D721Med (cell line): ENCODE measurements around the gene SLC34A3.

Experiments
- DNase-seq: peaks from one replicate; pipeline ENCODE4 v3.0.0; 2011; ENCODE audit warnings: low spot score; ENCODE audit not compliant: insufficient read length
- FAIRE-seq: peaks from 2 replicates; lab custom pipeline; 2011; peaks lifted over from hg19 to GRCh38; lab: Jason Lieb, UNC
- CTCF ChIP-seq: IDR thresholded peaks from 2 replicates; pipeline ENCODE4 v1.5.1; 2012; ENCODE audit warnings: mild to moderate bottlenecking, control low read depth; ENCODE audit not compliant: insufficient read depth; ENCODE audit errors: missing control alignments

The SLC34A3 gene

GRCh38 chr9:137195525-137196220 is 35.0 kb upstream of the SLC34A3 start:
- no peak for TF ChIP-seq CTCF
- FAIRE-seq (no peak), DNase-seq (no peak)

GRCh38 chr9:137198051-137198901 is 32.4 kb upstream of the SLC34A3 start:
- no peak for TF ChIP-seq CTCF
- FAIRE-seq (no peak), DNase-seq (no peak)

- no peak for DNase-seq
- TF ChIP-seq CTCF = no peak
- no peak for FAIRE-seq
Measured at GRCh38 chr9:137198902-137199283, 31.8 kb upstream of the SLC34A3 start.

- no peak for FAIRE-seq
- no peak for TF ChIP-seq CTCF
- DNase-seq = no peak
Measured at GRCh38 chr9:137199411-137200121, 31.1 kb upstream of the SLC34A3 start.

GRCh38 chr9:137200311-137201204 is 30.1 kb upstream of the SLC34A3 start, which contains the start of gene TPRN:
TSS of gene TPRN (minus strand) at chr9:137200741. CDS start at chr9:137200711, 30 bp downstream.
- FAIRE-seq (no peak), DNase-seq (peak; percentile 100)
- TF ChIP-seq CTCF = no peak

GRCh38 chr9:137201205-137201868 is 29.4 kb upstream of the SLC34A3 start:
- TF ChIP-seq CTCF = no peak
- no peak for FAIRE-seq
- DNase-seq = no peak
